Fibroblast of mammary gland (primary cell): ENCODE measurements around the gene HSD17B3.

ENCODE experiments used
- DNase-seq: peaks from one replicate; pipeline ENCODE4 v3.0.0-alpha.2; 2010; ENCODE audit warnings: low read depth
- H3K4me3 ChIP-seq: 2 replicates; pipeline ENCODE4 v1.5.1; 2011; ENCODE audit warnings: low read depth, mild to moderate bottlenecking, low read length, moderate library complexity; ENCODE audit not compliant: control insufficient read depth
- CTCF ChIP-seq: conservative IDR thresholded peaks from 2 replicates; pipeline ENCODE4 v1.5.1; 2011; ENCODE audit warnings: low read depth, low read length, inconsistent platforms; ENCODE audit not compliant: control insufficient read depth, insufficient read depth

Gene HSD17B3

GRCh38 chr9:96215841-96216240 is 86.1 kb downstream of the HSD17B3 start:
- no peak for TF ChIP-seq CTCF
- no peak overlapping the region for H3K4me3 ChIP-seq
- no peak for DNase-seq

- H3K4me3 ChIP-seq = no peak overlapping the region
- no peak for DNase-seq
- no peak for TF ChIP-seq CTCF
These were observed 87.3 kb downstream of the HSD17B3 start for GRCh38 chr9:96214635-96215034.

- DNase-seq = peak; percentile 97
- H3K4me3 ChIP-seq = no peak overlapping the region
- TF ChIP-seq CTCF = no peak
These were observed 92.3 kb downstream of the HSD17B3 start for GRCh38 chr9:96209407-96210271.

- no peak for DNase-seq
- H3K4me3 ChIP-seq = no peak overlapping the region
- no peak for TF ChIP-seq CTCF
These were observed 95.7 kb downstream of the HSD17B3 start for GRCh38 chr9:96206156-96206751.

- no peak for DNase-seq
- H3K4me3 ChIP-seq = no peak overlapping the region
- no peak for TF ChIP-seq CTCF
These were observed 97.1 kb downstream of the HSD17B3 start for GRCh38 chr9:96204853-96205252.

GRCh38 chr9:96203867-96204501 is 98.0 kb downstream of the HSD17B3 start:
- DNase-seq = peak; percentile 55
- H3K4me3 ChIP-seq = no peak overlapping the region
- no peak for TF ChIP-seq CTCF
